Neuronal stem cell (in vitro differentiated cells): ENCODE results near the gene GPR33.

Source experiments
- DNase-seq: peaks from one replicate; pipeline ENCODE4 v3.0.0-alpha.2; 2013; ENCODE audit warnings: low spot score
- H2AFZ ChIP-seq: one replicate; pipeline ENCODE4 v1.6.1; 2013; ENCODE audit warnings: mild to moderate bottlenecking, low read length, inconsistent platforms
- H2AK5ac ChIP-seq: 2 replicates; pipeline ENCODE4 v1.6.1; 2013; ENCODE audit warnings: low read depth, mild to moderate bottlenecking, inconsistent platforms, low read length, moderate library complexity, mixed read lengths
- H2BK120ac ChIP-seq: 2 replicates; pipeline ENCODE4 v1.6.1; 2013; ENCODE audit warnings: low read depth, mild to moderate bottlenecking, inconsistent platforms, low read length, moderate library complexity, mixed read lengths
- H2BK12ac ChIP-seq: one replicate; pipeline ENCODE4 v1.6.1; 2013; ENCODE audit warnings: low read length, inconsistent platforms
- H2BK15ac ChIP-seq: 2 replicates; pipeline ENCODE4 v1.6.1; 2013; ENCODE audit warnings: mild to moderate bottlenecking, low read length, inconsistent platforms, mixed read lengths
- H2BK5ac ChIP-seq: one replicate; pipeline ENCODE4 v1.6.1; 2013; ENCODE audit warnings: inconsistent platforms, mild to moderate bottlenecking, low read length, moderate library complexity
- H3K14ac ChIP-seq: one replicate; pipeline ENCODE4 v1.6.1; 2013; ENCODE audit warnings: low read length, inconsistent platforms
- H3K18ac ChIP-seq: 2 replicates; pipeline ENCODE4 v1.6.1; 2013; ENCODE audit warnings: low read length, inconsistent platforms
- H3K23ac ChIP-seq: 2 replicates; pipeline ENCODE4 v1.6.1; 2013; ENCODE audit warnings: low read depth, mild to moderate bottlenecking, mixed read lengths, low read length, inconsistent platforms; ENCODE audit not compliant: poor library complexity
- H3K27ac ChIP-seq: replicated peaks from 3 replicates; pipeline ENCODE4 v1.5.1; 2013; ENCODE audit warnings: low read length, inconsistent platforms
- H3K27me3 ChIP-seq, 3 experiments: 2 replicates each; pipeline ENCODE4 v1.6.1; 2013; ENCODE audit warnings: low read length in 3 of 3, mild to moderate bottlenecking in 2 of 3, inconsistent platforms in 1 of 3, low read depth in 1 of 3, mixed read lengths in 1 of 3, moderate library complexity in 1 of 3; ENCODE audit not compliant: control insufficient read depth in 3 of 3, insufficient read depth in 3 of 3
- H3K36me3 ChIP-seq, 2 donors: replicated peaks in 1 of 2; 2 replicates each; pipeline ENCODE4 v1.6.1; 2013; ENCODE audit warnings: low read length in 2 of 2; ENCODE audit not compliant: control insufficient read depth in 2 of 2, insufficient read depth in 2 of 2
- H3K4ac ChIP-seq: 2 replicates; pipeline ENCODE4 v1.6.1; 2013; ENCODE audit warnings: inconsistent platforms, mild to moderate bottlenecking, low read length, moderate library complexity
- H3K4me1 ChIP-seq, 2 donors: 1 replicate in 1 of 2; 2 replicates in 1 of 2; pipeline ENCODE4 v1.6.1; 2013; ENCODE audit warnings: low read length in 2 of 2, low read depth in 1 of 2; ENCODE audit not compliant: control insufficient read depth in 2 of 2, insufficient read depth in 1 of 2
- H3K4me2 ChIP-seq: one replicate; pipeline ENCODE4 v1.6.1; 2013; ENCODE audit warnings: mild to moderate bottlenecking, low read length, inconsistent platforms; ENCODE audit not compliant: insufficient read depth, poor library complexity, severe bottlenecking
- H3K4me3 ChIP-seq, 2 donors: 2 replicates each; pipeline ENCODE4 v1.5.1; 2013; ENCODE audit warnings: low read length in 2 of 2, mild to moderate bottlenecking in 2 of 2, inconsistent platforms in 1 of 2, moderate library complexity in 1 of 2
- H3K79me1 ChIP-seq: one replicate; pipeline ENCODE4 v1.6.1; 2013; ENCODE audit warnings: low read depth, mild to moderate bottlenecking, inconsistent platforms, low read length, moderate library complexity
- H3K9ac ChIP-seq: one replicate; pipeline ENCODE4 v1.6.1; 2013; ENCODE audit warnings: mild to moderate bottlenecking, low read depth, low read length, inconsistent platforms; ENCODE audit not compliant: poor library complexity
- H3K9me3 ChIP-seq, 2 donors: replicated peaks in 1 of 2; 2 replicates each; pipeline versions ENCODE3 to v1.6.1; 2013; ENCODE audit warnings: low read length in 2 of 2, mild to moderate bottlenecking in 2 of 2, inconsistent platforms in 1 of 2, low read depth in 1 of 2, mixed read lengths in 1 of 2, moderate library complexity in 1 of 2; ENCODE audit not compliant: control insufficient read depth in 2 of 2, insufficient read depth in 1 of 2
- H4K8ac ChIP-seq: one replicate; pipeline ENCODE4 v1.6.1; 2013; ENCODE audit warnings: low read depth, mild to moderate bottlenecking, inconsistent platforms, low read length, moderate library complexity
- H4K91ac ChIP-seq: one replicate; pipeline ENCODE4 v1.6.1; 2013; ENCODE audit warnings: low read length, low read depth, mild to moderate bottlenecking, inconsistent platforms; ENCODE audit not compliant: poor library complexity
- WGBS, 2 donors: extraction: QIAGEN DNeasy Blood & Tissue Kit; methylation state at CpG; one replicate each; pipeline ENCODE4 v1.1.7; 2013; ENCODE audit warnings: missing lambda C conversion rate in 2 of 2, mixed read lengths in 1 of 2; ENCODE audit not compliant: insufficient read length in 2 of 2, insufficient replicate concordance in 1 of 2; ENCODE audit errors: extremely low coverage in 2 of 2; 5-methylcytosine and 5-hydroxymethylcytosine counted together

The GPR33 gene

DNA sequence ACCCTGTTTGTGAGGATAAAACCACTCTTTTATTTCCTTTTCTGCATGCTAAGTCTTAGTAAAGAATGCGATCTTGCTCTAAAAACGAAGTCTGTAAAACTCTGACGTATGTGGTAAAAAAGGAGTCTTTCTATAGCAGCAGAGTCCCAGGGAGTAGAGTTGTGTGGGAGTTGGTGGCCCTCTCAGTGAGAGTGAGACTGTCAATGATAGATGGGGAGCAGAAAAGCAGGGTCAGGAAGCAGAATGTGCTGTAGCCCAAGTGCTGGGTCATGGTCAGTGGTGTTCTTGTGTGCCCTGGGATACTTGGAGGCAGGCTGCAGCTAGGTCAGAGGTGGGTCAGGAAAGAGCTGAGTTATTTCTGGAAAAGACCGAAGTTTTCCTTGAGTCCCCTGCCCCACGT, 20.3 kb upstream of the GPR33 start:
- no peak overlapping the region for H3K4me2 ChIP-seq
- no peaks in the 10 kb centered on the region for H3K36me3 ChIP-seq
- H3K23ac ChIP-seq: no peak overlapping the region
- no peak overlapping the region for H3K27ac ChIP-seq
- no peak overlapping the region for H3K9ac ChIP-seq
- WGBS, 2 donors: no CpG with 5 or more reads among the region's 5 CpGs
- no peak overlapping the region for H2BK5ac ChIP-seq
- peaks cover 0 to 3% (median 0%) of the 10 kb centered on the region in 3 experiments for H3K27me3 ChIP-seq
- peak overlapping the region; percentile 31 for H3K18ac ChIP-seq
- H3K4ac ChIP-seq: no peak overlapping the region
- H4K91ac ChIP-seq: no peak overlapping the region
- H3K4me1 ChIP-seq: no peaks in the 10 kb centered on the region
- no peak overlapping the region for H2AK5ac ChIP-seq
- H3K79me1 ChIP-seq: no peaks in the 10 kb centered on the region
- H2BK120ac ChIP-seq: no peak overlapping the region
- H2AFZ ChIP-seq: no peak overlapping the region
- no peak for DNase-seq
- no peak overlapping the region for H2BK12ac ChIP-seq
- no peak overlapping the region for H3K4me3 ChIP-seq
- no peaks in the 10 kb centered on the region for H3K9me3 ChIP-seq
- no peak overlapping the region for H3K14ac ChIP-seq
- H2BK15ac ChIP-seq: no peak overlapping the region
- H4K8ac ChIP-seq: no peak overlapping the region

DNA sequence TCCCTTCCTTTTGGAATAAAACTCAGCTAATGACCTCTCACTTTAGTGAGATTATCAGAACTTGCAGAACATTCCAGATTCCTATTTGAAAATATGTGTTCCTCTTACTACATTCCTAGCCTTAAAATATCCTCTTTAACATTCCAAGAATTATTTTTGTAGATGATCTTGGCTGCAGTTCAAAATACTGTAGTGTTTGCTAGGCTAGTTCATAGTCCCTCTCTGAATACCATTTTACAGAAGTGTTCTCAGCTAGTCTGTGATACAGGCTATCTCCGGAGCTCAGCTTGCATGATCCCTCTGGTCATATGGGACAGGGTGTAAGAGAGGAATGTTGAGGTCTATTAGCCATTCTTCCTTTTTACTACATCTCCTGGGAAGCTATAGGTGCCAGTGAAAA, 17.6 kb upstream of the GPR33 start:
- H2BK120ac ChIP-seq: no peak overlapping the region
- no peak overlapping the region for H4K91ac ChIP-seq

DNA sequence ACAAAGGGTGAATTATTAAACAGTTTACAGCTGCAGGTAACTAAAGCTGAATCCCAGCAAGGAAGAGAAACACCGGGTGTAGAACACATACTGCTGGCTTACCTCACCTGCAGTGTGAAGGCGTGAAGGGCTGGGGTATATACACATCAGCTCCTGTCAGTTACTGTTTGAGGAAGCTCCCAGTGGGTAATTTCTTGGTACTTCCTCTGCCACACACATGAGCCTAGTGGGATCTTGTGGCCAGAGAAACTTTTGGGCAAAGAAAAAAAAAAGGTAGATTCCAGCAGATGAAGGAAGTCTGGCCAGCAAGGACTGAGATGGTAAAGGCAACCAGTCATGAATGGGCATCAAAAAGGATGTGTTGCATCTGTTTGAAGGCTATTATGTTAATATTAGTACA, 14.0 kb upstream of the GPR33 start:
- Histone ChIP-seq H3K4me2 (no peak overlapping the region), H3K79me1 (no peaks in the 10 kb centered on the region), H2BK15ac (no peak overlapping the region), H3K9me3 (no peaks in the 10 kb centered on the region), H4K91ac (no peak overlapping the region), H3K23ac (no peak overlapping the region), H3K9ac (no peak overlapping the region), H3K14ac (no peak overlapping the region), H3K18ac (no peak overlapping the region), H2BK12ac (no peak overlapping the region), H3K4ac (no peak overlapping the region), H2AK5ac (no peak overlapping the region), H3K4me3 (no peak overlapping the region), H3K27me3 (peaks cover 0 to 3% (median 0%) of the 10 kb centered on the region in 3 experiments), H3K36me3 (no peaks in the 10 kb centered on the region), H3K4me1 (no peaks in the 10 kb centered on the region), H4K8ac (no peak overlapping the region), H3K27ac (no peak overlapping the region), H2BK5ac (no peak overlapping the region), H2AFZ (no peak overlapping the region), H2BK120ac (no peak overlapping the region)
- no CpG with 5 or more reads among the region's 2 CpGs for WGBS, 2 donors
- no peak for DNase-seq

More for the DNA sequence above, 17.6 kb upstream of the GPR33 start:
- Histone ChIP-seq H2BK5ac (no peak overlapping the region), H3K27me3 (peaks cover 0 to 3% (median 0%) of the 10 kb centered on the region in 3 experiments), H3K36me3 (no peaks in the 10 kb centered on the region), H2BK12ac (no peak overlapping the region), H2AK5ac (no peak overlapping the region), H3K4me2 (no peak overlapping the region), H3K14ac (no peak overlapping the region), H4K8ac (no peak overlapping the region), H3K79me1 (no peaks in the 10 kb centered on the region), H3K9me3 (no peaks in the 10 kb centered on the region), H3K4me3 (no peak overlapping the region), H3K27ac (no peak overlapping the region), H2AFZ (no peak overlapping the region), H3K4me1 (no peaks in the 10 kb centered on the region), H3K18ac (no peak overlapping the region), H3K9ac (no peak overlapping the region), H3K23ac (no peak overlapping the region), H3K4ac (no peak overlapping the region), H2BK15ac (no peak overlapping the region)
- no CpG with 5 or more reads among the region's 1 CpG for WGBS, 2 donors
- no peak for DNase-seq

DNA sequence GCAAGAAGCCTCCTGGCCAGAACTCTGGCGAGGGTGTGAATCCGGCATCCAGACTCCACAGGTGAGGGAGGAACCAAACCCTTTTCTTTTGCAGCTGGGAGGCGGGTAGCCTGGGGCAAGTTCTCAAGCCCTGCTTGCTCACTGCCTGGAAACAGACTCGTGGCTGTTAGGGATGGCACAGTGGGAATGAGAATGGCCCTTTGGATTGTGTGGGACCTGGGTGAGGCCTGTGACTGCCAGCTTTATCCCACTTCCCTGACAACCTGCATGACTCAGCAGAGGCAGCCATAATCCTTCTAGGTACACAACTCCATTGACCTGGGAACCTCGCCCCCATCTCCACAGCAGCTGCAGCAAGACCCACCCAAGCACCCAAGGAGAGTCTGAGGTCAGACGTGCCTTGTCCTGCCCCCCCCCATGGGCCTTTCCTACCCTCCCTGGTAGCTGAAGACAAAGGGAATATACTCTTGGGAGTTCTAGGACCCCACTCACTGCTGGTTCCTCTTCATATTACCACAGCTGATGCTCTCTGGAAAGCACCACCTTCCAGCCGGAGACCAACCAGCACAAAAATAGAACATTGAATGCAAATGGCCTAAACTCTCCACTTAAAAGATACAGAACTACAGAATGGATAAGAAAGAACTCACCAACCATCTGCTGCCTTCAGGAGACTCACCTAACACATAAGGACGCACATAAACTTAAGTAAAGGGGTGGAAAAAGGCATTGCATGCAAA, 5.1 kb upstream of the GPR33 start:
- DNase-seq: no peak
- Histone ChIP-seq H3K79me1 (no peaks in the 10 kb centered on the region), H3K9ac (no peak overlapping the region), H2AFZ (no peak overlapping the region), H3K4me2 (no peak overlapping the region), H2AK5ac (no peak overlapping the region), H3K36me3 (no peaks in the 10 kb centered on the region), H2BK5ac (no peak overlapping the region), H2BK15ac (no peak overlapping the region), H3K9me3 (no peaks in the 10 kb centered on the region), H3K23ac (no peak overlapping the region), H3K27ac (no peak overlapping the region), H3K4me3 (no peak overlapping the region), H3K14ac (no peak overlapping the region), H2BK120ac (no peak overlapping the region), H4K91ac (no peak overlapping the region), H3K4me1 (no peaks in the 10 kb centered on the region), H3K27me3 (peaks cover 0 to 11% (median 0%) of the 10 kb centered on the region in 3 experiments), H3K4ac (no peak overlapping the region), H2BK12ac (no peak overlapping the region), H4K8ac (no peak overlapping the region), H3K18ac (no peak overlapping the region)
- no CpG with 5 or more reads among the region's 8 CpGs for WGBS, 2 donors
